WTC11 (cell line): ENCODE measurements around the gene BICD1.

Source experiments
- ATF2 ChIP-seq: sonication (generic); formaldehyde crosslinking; IDR thresholded peaks from 2 replicates; pipeline ENCODE4 v1.8.1; 2022; ENCODE audit warnings: low read depth, missing genetic modification reagents, borderline replicate concordance
- ATF3 ChIP-seq: sonication (generic); formaldehyde crosslinking; conservative IDR thresholded peaks from 2 replicates; pipeline ENCODE4 v1.8.1; 2022; ENCODE audit warnings: mild to moderate bottlenecking, missing genetic modification reagents
- CTCF ChIP-seq: fragments of 200-600 bp; IDR thresholded peaks from 2 replicates; pipeline ENCODE4 v1.8.0; 2022; ENCODE audit warnings: antibody characterized with exemption
- EMX1 ChIP-seq: fragments of 250-450 bp; sonication (Bioruptor Pico); IDR thresholded peaks from 2 replicates; pipeline ENCODE4 v1.8.0; 2021; ENCODE audit warnings: mild to moderate bottlenecking
- KAT7 ChIP-seq: sonication (generic); formaldehyde crosslinking; IDR thresholded peaks from 2 replicates; pipeline ENCODE4 v1.8.1; 2023; ENCODE audit warnings: missing genetic modification reagents, mild to moderate bottlenecking, borderline replicate concordance
- MAX ChIP-seq: sonication (generic); formaldehyde crosslinking; IDR thresholded peaks from 2 replicates; pipeline ENCODE4 v1.8.0; 2022; ENCODE audit warnings: mild to moderate bottlenecking, missing genetic modification reagents
- NR3C1 ChIP-seq: sonication (generic); formaldehyde crosslinking; conservative IDR thresholded peaks from 2 replicates; pipeline ENCODE4 v1.8.1; 2023; ENCODE audit warnings: low read depth, mild to moderate bottlenecking, missing genetic modification reagents
- SP1 ChIP-seq: sonication (generic); formaldehyde crosslinking; conservative IDR thresholded peaks from 2 replicates; pipeline ENCODE4 v1.8.1; 2022; ENCODE audit warnings: missing genetic modification reagents
- TCF7 ChIP-seq: sonication (generic); formaldehyde crosslinking; IDR thresholded peaks from 2 replicates; pipeline ENCODE4 v1.8.0; 2022; ENCODE audit warnings: mild to moderate bottlenecking, low read depth, missing genetic modification reagents, moderate library complexity
- TEAD4 ChIP-seq: sonication (generic); formaldehyde crosslinking; IDR thresholded peaks from 2 replicates; pipeline ENCODE4 v1.8.0; 2022; ENCODE audit warnings: mild to moderate bottlenecking, missing genetic modification reagents
- ZBTB43 ChIP-seq: sonication (generic); formaldehyde crosslinking; IDR thresholded peaks from 2 replicates; pipeline ENCODE4 v1.8.1; 2023; ENCODE audit warnings: mild to moderate bottlenecking, missing genetic modification reagents
- ZNF232 ChIP-seq: sonication (generic); formaldehyde crosslinking; IDR thresholded peaks from 2 replicates; pipeline ENCODE4 v1.8.0; 2022; ENCODE audit warnings: mild to moderate bottlenecking, missing genetic modification reagents

GRCh38 chr12:32242641-32243040, 136.0 kb downstream of the BICD1 start:
- TF ChIP-seq ATF3 (CRISPR knock-in tag): no peak
- no peak for TF ChIP-seq CTCF
- TF ChIP-seq TEAD4 (CRISPR knock-in tag): no peak
- no peak for TF ChIP-seq NR3C1 (CRISPR knock-in tag)
- no peak for TF ChIP-seq SP1 (CRISPR knock-in tag)
- TF ChIP-seq ZBTB43 (CRISPR knock-in tag): no peak
- TF ChIP-seq MAX (CRISPR knock-in tag): no peak
- no peak for TF ChIP-seq KAT7 (CRISPR knock-in tag)
- no peak for TF ChIP-seq EMX1 (CRISPR knock-in tag)
- TF ChIP-seq TCF7: no peak
- no peak for TF ChIP-seq ZNF232 (CRISPR knock-in tag)
- TF ChIP-seq ATF2 (CRISPR knock-in tag): no peak
